ENCODE data around the gene ITPR1. TPM values are rescaled to one million over a fixed set of nuclear protein-coding genes. Genes with fewer than 3 reads are reported as not detected.

ITPR1 gene
- polyA plus RNA-seq, 1 of the 3 experiments (the other 2 are of a cell fraction) = 5.9 TPM

- Histone ChIP-seq H3K9ac (no peak overlapping the region), H3K9me2 (no peaks in the 10 kb centered on the region), H3K4me3 (ENCODE audit: low read depth in 2 of 2, low read length in 1 of 2) (no peak overlapping the region), H3K4me2 (no peak overlapping the region), H4K20me1 (ENCODE audit: insufficient read depth) (no peaks in the 10 kb centered on the region), H2AFZ (ENCODE audit: low read depth) (no peak overlapping the region), H3F3A (replicated peaks; ENCODE audit: insufficient read depth) (no peaks in the 10 kb centered on the region), H3K27me3 (ENCODE audit: insufficient read depth) (no peaks in the 10 kb centered on the region), H3K27ac (ENCODE audit: low read depth in 2 of 2, low read length in 1 of 2) (no peak overlapping the region), H3K79me2 (ENCODE audit: insufficient read depth) (no peaks in the 10 kb centered on the region), H3K9me3 (no peaks in the 10 kb centered on the region), H3K4me1 (ENCODE audit: control insufficient read depth in 1 of 2, insufficient read depth in 2 of 2, low read depth in 1 of 2, low read length in 1 of 2) (peaks cover 0 to under 1% of the 10 kb centered on the region in 2 experiments; a peak in 1 of 4 replicates), H3K36me3 (replicated peaks in 1 of 2; ENCODE audit: control insufficient read depth in 1 of 2, insufficient read depth in 2 of 2, low read length in 1 of 2) (peaks cover 0 to 5% of the 10 kb centered on the region in 2 experiments)
- POLR2A ChIA-PET = no interaction called here
- no peak for TF ChIP-seq MEF2A (IDR thresholded peaks at IDR 0.05; ENCODE audit: borderline replicate concordance, low read depth)
- no peak for TF ChIP-seq MAX (IDR thresholded peaks at IDR 0.05; ENCODE audit: low read depth)
- TF ChIP-seq USF2 (IDR thresholded peaks at IDR 0.05; ENCODE audit: borderline replicate concordance, low read depth, low read length) = no peak
- CTCF ChIA-PET = no interaction called here
- no peak for DNase-seq
- 72% methylated on average over 3 of the region's 3 CpGs for WGBS (ENCODE audit: low lambda C conversion rate)
These were observed 272.1 kb downstream of the ITPR1 start for GRCh38 chr3:4765212-4765611.

- Histone ChIP-seq H3K27ac (ENCODE audit: low read depth in 2 of 2, low read length in 1 of 2) (no peak overlapping the region), H3F3A (replicated peaks; ENCODE audit: insufficient read depth) (no peaks in the 10 kb centered on the region), H3K36me3 (replicated peaks in 1 of 2; ENCODE audit: control insufficient read depth in 1 of 2, insufficient read depth in 2 of 2, low read length in 1 of 2) (peaks cover 0 to 5% of the 10 kb centered on the region in 2 experiments), H3K4me2 (no peak overlapping the region), H3K9me3 (no peaks in the 10 kb centered on the region), H3K79me2 (ENCODE audit: insufficient read depth) (no peaks in the 10 kb centered on the region), H3K4me3 (ENCODE audit: low read depth in 2 of 2, low read length in 1 of 2) (no peak overlapping the region), H3K9me2 (no peaks in the 10 kb centered on the region), H2AFZ (ENCODE audit: low read depth) (no peak overlapping the region), H3K9ac (no peak overlapping the region), H3K4me1 (ENCODE audit: control insufficient read depth in 1 of 2, insufficient read depth in 2 of 2, low read depth in 1 of 2, low read length in 1 of 2) (no peaks in the 10 kb centered on the region; a peak in 1 of 4 replicates), H4K20me1 (ENCODE audit: insufficient read depth) (no peaks in the 10 kb centered on the region), H3K27me3 (ENCODE audit: insufficient read depth) (no peaks in the 10 kb centered on the region)
- POLR2A ChIA-PET = no interaction called here
- DNase-seq = no peak
- 86% methylated on average over 4 of the region's 4 CpGs for WGBS (ENCODE audit: low lambda C conversion rate)
- CTCF ChIA-PET = no interaction called here
- TF ChIP-seq EZH2phosphoT487 (IDR thresholded peaks at IDR 0.05; ENCODE audit: borderline replicate concordance, low read depth) (no peak), REST (IDR thresholded peaks at IDR 0.05; ENCODE audit: low read depth, low read length) (no peak), JUND (IDR thresholded peaks at IDR 0.05) (no peak), GATA2 (CRISPR knock-in tag; IDR thresholded peaks at IDR 0.05) (no peak), NRF1 (IDR thresholded peaks at IDR 0.05; ENCODE audit: low read depth, low read length) (no peak), MAX (IDR thresholded peaks at IDR 0.05; ENCODE audit: low read depth) (no peak), ZBTB33 (IDR thresholded peaks at IDR 0.05; ENCODE audit: borderline replicate concordance, low read depth) (no peak), IRF3 (IDR thresholded peaks at IDR 0.05; ENCODE audit: low read depth, low read length) (no peak), TCF12 (IDR thresholded peaks at IDR 0.05) (no peak), FOXJ3 (CRISPR knock-in tag; IDR thresholded peaks at IDR 0.05) (no peak), MXI1 (IDR thresholded peaks at IDR 0.05; ENCODE audit: low read depth, low read length) (no peak), RXRA (IDR thresholded peaks at IDR 0.05; ENCODE audit: borderline replicate concordance, low read depth) (no peak), RCOR1 (IDR thresholded peaks at IDR 0.05; ENCODE audit: low read length) (no peak), FOXM1 (IDR thresholded peaks at IDR 0.05; ENCODE audit: low read depth) (no peak), USF1 (IDR thresholded peaks at IDR 0.05; ENCODE audit: borderline replicate concordance, low read depth) (no peak), CHD2 (IDR thresholded peaks at IDR 0.05; ENCODE audit: low read length, partially characterized antibody) (no peak), ELF1 (IDR thresholded peaks at IDR 0.05) (no peak), SMC3 (IDR thresholded peaks at IDR 0.05; ENCODE audit: low read depth, low read length) (no peak)
These were observed 273.1 kb downstream of the ITPR1 start for GRCh38 chr3:4766263-4766662.

All from SK-N-SH (cell line).